ENCODE results near the gene ZNF197.
"Not testable (repeated sequence)": the region's sequence is repeated elsewhere in the genome, so short reads cannot be mapped to it uniquely, and the experiment has no call there.

ZNF197 gene

GRCh38 chr3:44624749-44625480, at the start of gene ZNF197:
TSS of gene ZNF197 (plus strand) at chr3:44625036. CDS start at chr3:44629155, 4,119 bp downstream.
- peak; percentile 88 for DNase-seq (ENCODE audit: low spot score)

- no peak for DNase-seq (ENCODE audit: low spot score)
These were observed 48.2 kb upstream of the ZNF197 start for GRCh38 chr3:44576613-44577012.

GRCh38 chr3:44577354-44577952, 47.4 kb upstream of the ZNF197 start:
- not testable (repeated sequence) for DNase-seq (ENCODE audit: low spot score)

- DNase-seq (ENCODE audit: low spot score), result not testable (repeated sequence)
These were observed 46.5 kb upstream of the ZNF197 start for GRCh38 chr3:44578316-44578715.

- not testable (repeated sequence) for DNase-seq (ENCODE audit: low spot score)
These were observed 45.8 kb upstream of the ZNF197 start for GRCh38 chr3:44578924-44579515.

- DNase-seq (ENCODE audit: low spot score), result not testable (repeated sequence)
These were observed 45.1 kb upstream of the ZNF197 start for GRCh38 chr3:44579749-44580148.

GRCh38 chr3:44580971-44581370, 43.9 kb upstream of the ZNF197 start:
- not testable (repeated sequence) for DNase-seq (ENCODE audit: low spot score)

GRCh38 chr3:44584646-44585501, 40.0 kb upstream of the ZNF197 start, which contains the start of gene ZNF660:
TSS of gene ZNF660 (plus strand) at chr3:44584964. CDS start at chr3:44594194, 9,230 bp downstream.
- DNase-seq (ENCODE audit: low spot score), result peak; percentile 96

GRCh38 chr3:44596621-44597020, 28.2 kb upstream of the ZNF197 start:
- DNase-seq (ENCODE audit: low spot score), result no peak

GRCh38 chr3:44601749-44602148, 23.1 kb upstream of the ZNF197 start:
- no peak for DNase-seq (ENCODE audit: low spot score)

- no peak for DNase-seq (ENCODE audit: low spot score)
These were observed 12.2 kb upstream of the ZNF197 start for GRCh38 chr3:44612678-44613077.

- no peak for DNase-seq (ENCODE audit: low spot score)
These were observed 3.9 kb downstream of the ZNF197 start for GRCh38 chr3:44628716-44629115.

GRCh38 chr3:44632193-44632592, 7.4 kb downstream of the ZNF197 start:
- DNase-seq (ENCODE audit: low spot score), result no peak

GRCh38 chr3:44642337-44642736, 17.5 kb downstream of the ZNF197 start:
- no peak for DNase-seq (ENCODE audit: low spot score)

- DNase-seq (ENCODE audit: low spot score), result no peak
These were observed 18.2 kb downstream of the ZNF197 start for GRCh38 chr3:44643024-44643423.

GRCh38 chr3:44647771-44648170, 22.9 kb downstream of the ZNF197 start:
- no peak for DNase-seq (ENCODE audit: low spot score)

- DNase-seq (ENCODE audit: low spot score), result peak; percentile 79
These were observed 23.9 kb downstream of the ZNF197 start, which contains the start of gene ZNF35 for GRCh38 chr3:44648564-44649229. TSS of gene ZNF35 (plus strand) at chr3:44648732. CDS start at chr3:44651068, 2,336 bp downstream.

GRCh38 chr3:44649709-44650108, 24.9 kb downstream of the ZNF197 start:
- no peak for DNase-seq (ENCODE audit: low spot score)

- DNase-seq (ENCODE audit: low spot score), result no peak
These were observed 29.2 kb downstream of the ZNF197 start for GRCh38 chr3:44654039-44654438.

GRCh38 chr3:44659015-44659414, 34.2 kb downstream of the ZNF197 start:
- DNase-seq (ENCODE audit: low spot score), result no peak

- no peak for DNase-seq (ENCODE audit: low spot score)
These were observed 34.6 kb downstream of the ZNF197 start for GRCh38 chr3:44659434-44659833.

Measured in HuH-7 (cell line).